Measurements from ENCODE around the gene CCNB2.

Gene CCNB2

GRCh38 chr15:59169251-59169708 lies 64.3 kb downstream of the CCNB2 start:
- no peak for DNase-seq

- no peak for DNase-seq
Observed at GRCh38 chr15:59170295-59171066, 65.5 kb downstream of the CCNB2 start.

GRCh38 chr15:59171067-59171397 lies 66.1 kb downstream of the CCNB2 start:
- no peak for DNase-seq

GRCh38 chr15:59172289-59172901 lies 67.4 kb downstream of the CCNB2 start:
- DNase-seq: no peak

GRCh38 chr15:59173194-59173593 lies 68.2 kb downstream of the CCNB2 start:
- DNase-seq: no peak

GRCh38 chr15:59174151-59174834 lies 69.3 kb downstream of the CCNB2 start:
- no peak for DNase-seq
